Measurements from ENCODE around the gene CDK11B. TPM values are rescaled to one million over a fixed set of nuclear protein-coding genes. Genes with fewer than 3 reads are reported as not detected.
"Not testable (repeated sequence)": the region's sequence is repeated elsewhere in the genome, so short reads cannot be mapped to it uniquely, and the experiment has no call there.

The CDK11B gene
- total RNA-seq, 1 donor from 2014 or later, result 21.1 TPM

- Mint-ChIP-seq H3K27me3 (ENCODE audit: low read depth) (no peaks in the 10 kb centered on the region), H3K4me1 (ENCODE audit: low read depth) (peaks cover 30% of the 10 kb centered on the region), H3K27ac (ENCODE audit: unreplicated experiment) (peak overlapping the region; percentile 41), H3K36me3 (ENCODE audit: low read depth) (peaks cover 3% of the 10 kb centered on the region), H3K4me3 (ENCODE audit: unreplicated experiment) (no peak overlapping the region), H3K9me3 (ENCODE audit: low read depth) (no peaks in the 10 kb centered on the region)
- DNase-seq (ENCODE audit: low spot score), result peak; percentile 63
- peak; percentile 25 for TF ChIP-seq CTCF (IDR thresholded peaks at IDR 0.05)
These were observed 20.0 kb upstream of the CDK11B start for GRCh38 chr1:1678581-1679380.

GRCh38 chr1:1677718-1678580 is 19.1 kb upstream of the CDK11B start:
- Mint-ChIP-seq H3K4me3 (ENCODE audit: unreplicated experiment) (no peak overlapping the region), H3K27ac (ENCODE audit: unreplicated experiment) (peak overlapping the region; percentile 41), H3K36me3 (ENCODE audit: low read depth) (peaks cover 5% of the 10 kb centered on the region), H3K27me3 (ENCODE audit: low read depth) (no peaks in the 10 kb centered on the region), H3K4me1 (ENCODE audit: low read depth) (peaks cover 27% of the 10 kb centered on the region), H3K9me3 (ENCODE audit: low read depth) (no peaks in the 10 kb centered on the region)
- DNase-seq (ENCODE audit: low spot score), result peak; percentile 79
- TF ChIP-seq CTCF (IDR thresholded peaks at IDR 0.05), result no peak

GRCh38 chr1:1676087-1676486 is 17.3 kb upstream of the CDK11B start:
- peak; percentile 51 for DNase-seq (ENCODE audit: low spot score)
- not testable (repeated sequence) for H3K36me3 Mint-ChIP-seq (ENCODE audit: low read depth); H3K4me3 Mint-ChIP-seq (ENCODE audit: unreplicated experiment); H3K27me3 Mint-ChIP-seq (ENCODE audit: low read depth); H3K9me3 Mint-ChIP-seq (ENCODE audit: low read depth); H3K27ac Mint-ChIP-seq (ENCODE audit: unreplicated experiment)
- peaks cover 23% of the 10 kb centered on the region for H3K4me1 Mint-ChIP-seq (ENCODE audit: low read depth)

DNA sequence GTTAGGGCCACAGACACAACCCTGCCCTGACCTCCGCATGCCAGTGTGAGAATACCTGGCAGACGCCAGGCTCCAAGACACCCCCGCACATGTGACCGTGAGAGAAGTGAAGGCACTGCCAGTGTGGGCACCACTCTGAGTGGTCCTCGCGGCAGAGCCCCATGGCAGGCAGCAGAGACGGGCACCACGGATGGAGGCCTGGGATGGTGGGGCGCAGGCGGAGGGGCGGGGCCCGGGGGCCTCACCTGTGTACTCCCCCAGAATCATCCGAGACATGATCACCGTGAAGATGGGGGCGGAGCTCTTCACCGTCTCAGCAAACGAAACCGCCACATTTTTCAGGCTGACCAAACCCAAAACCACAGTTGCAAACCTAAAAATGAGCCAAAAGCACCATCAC is 16.4 kb upstream of the CDK11B start:
- H3K4me1 Mint-ChIP-seq (ENCODE audit: low read depth), result peaks cover 15% of the 10 kb centered on the region
- not testable (repeated sequence) for H3K9me3 Mint-ChIP-seq (ENCODE audit: low read depth); H3K4me3 Mint-ChIP-seq (ENCODE audit: unreplicated experiment); H3K27ac Mint-ChIP-seq (ENCODE audit: unreplicated experiment); DNase-seq (ENCODE audit: low spot score); H3K36me3 Mint-ChIP-seq (ENCODE audit: low read depth); H3K27me3 Mint-ChIP-seq (ENCODE audit: low read depth)

DNA sequence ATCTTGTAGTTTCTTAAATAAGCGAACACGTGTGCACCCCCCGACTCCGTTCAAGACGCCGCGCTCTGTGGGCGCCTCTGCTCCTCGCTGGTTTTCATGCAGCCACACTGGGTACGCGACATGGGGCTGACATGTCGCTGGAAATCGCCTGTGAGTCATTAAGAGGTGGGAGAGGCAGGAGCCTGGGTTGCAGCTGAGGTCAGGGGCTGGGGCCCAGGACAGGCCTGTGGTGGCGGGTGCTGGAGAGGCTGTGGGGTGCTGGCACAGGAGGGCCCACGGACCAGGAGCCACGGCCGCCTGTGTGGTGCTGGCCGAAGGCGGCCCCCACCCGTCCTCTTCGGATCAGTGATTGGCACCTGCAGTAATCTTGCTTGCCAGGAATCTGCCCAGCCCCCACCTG is 16.0 kb upstream of the CDK11B start:
- H3K27ac Mint-ChIP-seq (ENCODE audit: unreplicated experiment); H3K27me3 Mint-ChIP-seq (ENCODE audit: low read depth): not testable (repeated sequence)
- DNase-seq (ENCODE audit: low spot score), result peak; percentile 52

GRCh38 chr1:1672181-1672965 is 13.6 kb upstream of the CDK11B start:
- Mint-ChIP-seq H3K4me1 (ENCODE audit: low read depth) (no peaks in the 10 kb centered on the region), H3K36me3 (ENCODE audit: low read depth) (peaks cover 15% of the 10 kb centered on the region), H3K4me3 (ENCODE audit: unreplicated experiment) (no peak overlapping the region), H3K27me3 (ENCODE audit: low read depth) (no peaks in the 10 kb centered on the region), H3K9me3 (ENCODE audit: low read depth) (no peaks in the 10 kb centered on the region), H3K27ac (ENCODE audit: unreplicated experiment) (no peak overlapping the region)
- peak; percentile 63 for DNase-seq (ENCODE audit: low spot score)
- no peak for TF ChIP-seq CTCF (IDR thresholded peaks at IDR 0.05)

More for the DNA sequence above, 16.0 kb upstream of the CDK11B start:
- H3K36me3 Mint-ChIP-seq (ENCODE audit: low read depth); H3K4me3 Mint-ChIP-seq (ENCODE audit: unreplicated experiment); H3K9me3 Mint-ChIP-seq (ENCODE audit: low read depth): not testable (repeated sequence)
- peaks cover 15% of the 10 kb centered on the region for H3K4me1 Mint-ChIP-seq (ENCODE audit: low read depth)

Data from chondrocyte (in vitro differentiated cells).